IMR-90 (cell line): ENCODE measurements around the gene ASPG. TPM values are rescaled to one million over a fixed set of nuclear protein-coding genes. Genes with fewer than 3 reads are reported as not detected.

ENCODE experiments used
- ATAC-seq: fragments of 200-7000 bp; cut with Tn5 transposase; 2 replicates; pipeline ENCODE4 v1.9.1; 2020; ENCODE audit warnings: low read depth, mild to moderate bottlenecking, moderate library complexity
- BruUV-seq: library from RNA; stranded (reverse); fragments of 400-500 nt; replicated peaks from 2 replicates; lab custom pipeline; 2021; lab: Mats Ljungman, UMichigan
- CTCF ChIA-PET: fragments of 300-600 bp; formaldehyde crosslinking; extraction: SDS; loops from one replicate; lab custom pipeline; 2021; ENCODE audit warnings: antibody characterized with exemption; lab: Yijun Ruan, JAX
- POLR2A ChIA-PET: fragments of 300-600 bp; sonication (Branson Sonifier 250); formaldehyde crosslinking; loops from one replicate; lab custom pipeline; 2022; ENCODE audit warnings: antibody characterized with exemption; ENCODE audit not compliant: unreplicated experiment; lab: Charles Lee
- DNase-seq: peaks from one replicate; pipeline ENCODE4 v3.0.0; 2013
- H2AFZ ChIP-seq: replicated peaks from 2 replicates; pipeline ENCODE3; 2013; ENCODE audit warnings: low read length, mild to moderate bottlenecking; ENCODE audit not compliant: poor library complexity
- H2AK5ac ChIP-seq: 2 replicates; pipeline ENCODE4 v1.6.1; 2013; ENCODE audit warnings: low read depth, low read length, inconsistent platforms
- H2AK9ac ChIP-seq: replicated peaks from 2 replicates; pipeline ENCODE3; 2013; ENCODE audit warnings: mild to moderate bottlenecking, low read depth, low read length, moderate library complexity; ENCODE audit not compliant: poor library complexity
- H2BK120ac ChIP-seq: 2 replicates; pipeline ENCODE4 v1.6.1; 2013; ENCODE audit warnings: low read depth, low read length, inconsistent platforms
- H2BK15ac ChIP-seq: 3 replicates; pipeline ENCODE4 v1.6.1; 2013; ENCODE audit warnings: low read depth, low read length, inconsistent platforms
- H2BK20ac ChIP-seq: 2 replicates; pipeline ENCODE4 v1.6.1; 2013; ENCODE audit warnings: low read depth, mild to moderate bottlenecking, inconsistent platforms, low read length, moderate library complexity
- H2BK5ac ChIP-seq: 2 replicates; pipeline ENCODE4 v1.6.1; 2013; ENCODE audit warnings: mild to moderate bottlenecking, low read depth, low read length, inconsistent platforms; ENCODE audit not compliant: poor library complexity, severe bottlenecking
- H3K14ac ChIP-seq: replicated peaks from 2 replicates; pipeline ENCODE4 v1.6.1; 2013; ENCODE audit warnings: low read depth, low read length, inconsistent platforms
- H3K18ac ChIP-seq: 2 replicates; pipeline ENCODE4 v1.6.1; 2013; ENCODE audit warnings: low read depth, low read length, control low read depth
- H3K23ac ChIP-seq: 2 replicates; pipeline ENCODE4 v1.6.1; 2013; ENCODE audit warnings: low read depth, low read length, inconsistent platforms
- H3K27ac ChIP-seq: 2 replicates; pipeline ENCODE4 v1.5.1; 2013; ENCODE audit warnings: mild to moderate bottlenecking, control low read depth, low read length; ENCODE audit not compliant: insufficient read depth
- H3K27me3 ChIP-seq: 2 replicates; pipeline ENCODE4 v1.6.1; 2013; ENCODE audit warnings: low read length; ENCODE audit not compliant: control insufficient read depth, insufficient read depth
- H3K36me3 ChIP-seq: 2 replicates; pipeline ENCODE4 v1.6.1; 2013; ENCODE audit warnings: low read length, mixed read lengths; ENCODE audit not compliant: control insufficient read depth, insufficient read depth
- H3K4ac ChIP-seq: 2 replicates; pipeline ENCODE4 v1.6.1; 2013; ENCODE audit warnings: low read depth, low read length, inconsistent platforms
- H3K4me1 ChIP-seq: 2 replicates; pipeline ENCODE4 v1.6.1; 2013; ENCODE audit warnings: low read length, mixed read lengths; ENCODE audit not compliant: control insufficient read depth, insufficient read depth
- H3K4me2 ChIP-seq: 2 replicates; pipeline ENCODE4 v1.6.1; 2013; ENCODE audit warnings: low read depth, mild to moderate bottlenecking, control low read depth, low read length, moderate library complexity
- H3K4me3 ChIP-seq: 2 replicates; pipeline ENCODE4 v1.5.1; 2013; ENCODE audit warnings: low read depth, mild to moderate bottlenecking, control low read depth, low read length, moderate library complexity; ENCODE audit not compliant: insufficient read depth
- H3K56ac ChIP-seq: 2 replicates; pipeline ENCODE4 v1.6.1; 2013; ENCODE audit warnings: low read length, inconsistent platforms; ENCODE audit not compliant: insufficient read depth; ENCODE audit errors: extremely low read depth
- H3K79me1 ChIP-seq, 2 experiments: 2 replicates each; pipeline ENCODE4 v1.6.1; 2013; ENCODE audit warnings: low read length in 2 of 2, inconsistent platforms in 1 of 2, low read depth in 1 of 2
- H3K9ac ChIP-seq: 2 replicates; pipeline ENCODE4 v1.6.1; 2013; ENCODE audit warnings: low read depth, low read length, control low read depth
- H3K9me1 ChIP-seq: 2 replicates; pipeline ENCODE4 v1.6.1; 2013; ENCODE audit warnings: low read length, inconsistent platforms; ENCODE audit not compliant: insufficient read depth
- H3K9me3 ChIP-seq: 2 replicates; pipeline ENCODE4 v1.6.1; 2013; ENCODE audit warnings: low read length; ENCODE audit not compliant: control insufficient read depth, insufficient read depth
- H4K20me1 ChIP-seq: 2 replicates; pipeline ENCODE4 v1.6.1; 2013; ENCODE audit warnings: low read length, inconsistent platforms; ENCODE audit not compliant: insufficient read depth
- H4K5ac ChIP-seq: 2 replicates; pipeline ENCODE4 v1.6.1; 2013; ENCODE audit warnings: mild to moderate bottlenecking, low read depth, low read length, control low read depth
- H4K8ac ChIP-seq, 2 experiments: 2 replicates each; pipeline ENCODE4 v1.6.1; 2013; ENCODE audit warnings: low read depth in 2 of 2, low read length in 2 of 2, control low read depth in 1 of 2, inconsistent platforms in 1 of 2
- H4K91ac ChIP-seq: 2 replicates; pipeline ENCODE4 v1.6.1; 2013; ENCODE audit warnings: low read depth, low read length, inconsistent platforms; ENCODE audit not compliant: insufficient read depth
- CTCF ChIP-seq: conservative IDR thresholded peaks from 2 replicates; pipeline ENCODE4 v1.5.1; 2012; ENCODE audit warnings: mild to moderate bottlenecking, low read depth, low read length, improper control_type of control experiment
- ELK1 ChIP-seq: fragments of 150-350 bp; IDR thresholded peaks from 2 replicates; pipeline ENCODE4 v1.6.1; 2016; ENCODE audit warnings: low read depth, mild to moderate bottlenecking, low read length, moderate library complexity, borderline replicate concordance
- RAD21 ChIP-seq: IDR thresholded peaks from 2 replicates; pipeline ENCODE4 v1.6.1; 2012; ENCODE audit warnings: low read length, improper control_type of control experiment
- RCOR1 ChIP-seq: IDR thresholded peaks from 2 replicates; pipeline ENCODE4 v1.6.1; 2012; ENCODE audit warnings: mild to moderate bottlenecking, low read length, improper control_type of control experiment; ENCODE audit not compliant: insufficient replicate concordance
- SMC3 ChIP-seq: fragments of 150-350 bp; IDR thresholded peaks from 2 replicates; pipeline ENCODE4 v1.6.1; 2016; ENCODE audit warnings: low read depth, mild to moderate bottlenecking, antibody characterized with exemption, low read length, moderate library complexity
- WGBS, 2 experiments: methylation state at CpG; one replicate each; pipeline versions ENCODE4 v1.1.5 to v1.1.7; 2013; ENCODE audit warnings: missing lambda C conversion rate in 2 of 2; ENCODE audit not compliant: insufficient read length in 1 of 2; ENCODE audit errors: extremely low coverage in 2 of 2; 5-methylcytosine and 5-hydroxymethylcytosine counted together
- dilution Hi-C: fragments of 300-500 bp; cut with HindIII; formaldehyde crosslinking; loops from one replicate; pipeline ENCODE4 v1.14.3; 2018; ENCODE audit warnings: low sequenced_read_pairs; ENCODE audit not compliant: unreplicated experiment
- in situ Hi-C: fragments of 300-500 bp; cut with MboI; formaldehyde crosslinking; loops from 3 replicates; pipeline ENCODE4 v1.14.3; 2019; ENCODE audit warnings: low sequenced_read_pairs, inconsistent platforms, mixed read lengths
- intact Hi-C: fragments of 100-400 bp; cut with micrococcal nuclease; formaldehyde crosslinking; loops from 2 replicates; pipeline ENCODE4 v1.10.0; 2022
- polyA plus RNA-seq, 3 experiments: library from polyadenylated mRNA; depleted of rRNA; stranded (reverse); fragments of >200 nt; gene quantifications; 2 replicates each; pipeline ENCODE4 v1.2.3, GENCODE V29; 2012; ENCODE audit warnings: low replicate concordance in 1 of 3
- total RNA-seq: library from RNA; depleted of rRNA; stranded (reverse); fragments of >200 nt; gene quantifications from 2 replicates; pipeline ENCODE4 v1.2.3, GENCODE V29; 2012

The ASPG gene
- total and polyA plus RNA-seq, 2 of the 4 experiments (the other 2 are of a cell fraction): not detected

DNA sequence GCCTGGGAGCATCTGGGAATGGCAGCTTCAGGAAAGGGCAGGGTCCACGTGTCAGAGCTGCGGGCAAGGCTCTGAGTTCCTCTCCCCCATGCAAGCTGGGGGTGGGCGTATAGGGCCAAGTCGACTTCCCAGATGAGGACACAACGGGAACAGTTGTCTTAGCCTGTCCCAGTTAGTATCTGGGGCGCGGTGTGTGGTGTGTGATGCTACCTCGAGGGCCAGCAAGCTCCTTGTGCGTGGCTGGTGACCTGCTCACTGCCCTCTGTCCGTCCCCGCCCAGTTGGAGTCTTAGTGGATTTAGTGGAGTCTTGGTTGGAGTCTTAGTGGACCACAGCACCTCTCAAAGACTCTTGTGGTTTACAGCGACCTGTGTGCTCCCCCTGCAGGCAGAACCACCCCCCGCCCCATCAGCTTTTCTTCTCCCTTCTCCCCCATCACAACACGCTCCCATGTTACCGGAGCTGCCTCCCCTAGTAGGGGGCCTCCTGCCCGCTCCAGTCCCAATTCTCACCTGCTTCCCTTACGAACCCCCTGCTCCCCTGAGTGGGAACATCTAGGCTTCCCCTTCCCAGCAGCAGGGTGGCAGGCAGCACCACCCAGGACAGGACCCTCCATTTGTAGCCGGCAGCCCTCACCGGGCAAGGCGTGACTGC, 8.7 kb downstream of the ASPG start (continued):
- TF ChIP-seq RCOR1: no peak

GRCh38 chr14:104094709-104095425, 9.4 kb downstream of the ASPG start:
- Histone ChIP-seq H2BK5ac (no peak overlapping the region), H3K4me3 (no peak overlapping the region), H3K56ac (no peak overlapping the region), H3K14ac (no peak overlapping the region), H4K91ac (no peak overlapping the region), H2BK20ac (no peak overlapping the region), H3K9me1 (no peaks in the 10 kb centered on the region), H2BK15ac (no peak overlapping the region), H3K27me3 (no peaks in the 10 kb centered on the region; the same call in 1 of the 2 replicates), H3K18ac (no peak overlapping the region), H3K79me1 (no peaks in the 10 kb centered on the region), H2AFZ (peak overlapping the region; percentile 51), H3K4me2 (no peak overlapping the region), H3K4me1 (no peaks in the 10 kb centered on the region), H3K9me3 (no peaks in the 10 kb centered on the region), H2AK5ac (no peak overlapping the region), H3K36me3 (no peaks in the 10 kb centered on the region), H3K4ac (no peak overlapping the region), H3K9ac (no peak overlapping the region), H2BK120ac (no peak overlapping the region), H3K23ac (no peak overlapping the region), H2AK9ac (peak overlapping the region; percentile 42), H3K27ac (no peak overlapping the region), H4K20me1 (no peaks in the 10 kb centered on the region), H4K5ac (no peak overlapping the region), H4K8ac (no peak overlapping the region)
- ATAC-seq (peak; percentile 83), DNase-seq (no peak)
- POLR2A ChIA-PET: no interaction called here
- WGBS, 2 experiments: 18% methylated on average over 12 of the region's 35 CpGs; no CpG with 5 or more reads in 1 of the 2 experiments
- CTCF ChIA-PET: interaction anchor here (0.6 kb wide), 1 partner anchor 536 kb away, joined by 3 read pairs; no protein-coding TSS in a partner anchor
- intact Hi-C loops (loop anchor here (1.0 kb wide), 1 partner anchor 545 kb away; no protein-coding TSS in a partner anchor), in situ Hi-C loops (loop anchor here (25.0 kb wide), 2 partner anchors 467 to 542 kb away; no protein-coding TSS in a partner anchor), dilution Hi-C loops (no loop called here)
- TF ChIP-seq RAD21: peak; percentile 50
- peak; percentile 38; the same call in 1 of the 2 replicates for TF ChIP-seq SMC3
- no peak for TF ChIP-seq ELK1
- TF ChIP-seq CTCF: peak; percentile 63
- BruUV-seq: no TSS peak
